ENCODE data around the gene EIF3M.

The EIF3M gene

GRCh38 chr11:32613500-32614151 is 30.0 kb downstream of the EIF3M start:
- no peak overlapping the region for H3K4me3 ChIP-seq (ENCODE audit: low read length)
- no peak for TF ChIP-seq CTCF (IDR thresholded peaks at IDR 0.05; ENCODE audit: insufficient read depth, low read depth, low read length, missing control alignments)
- no peak for DNase-seq (ENCODE audit: low read depth)

GRCh38 chr11:32615422-32615821 is 31.8 kb downstream of the EIF3M start:
- peak; percentile 15 for DNase-seq (ENCODE audit: low read depth)
- peak; percentile 7 for TF ChIP-seq CTCF (IDR thresholded peaks at IDR 0.05; ENCODE audit: insufficient read depth, low read depth, low read length, missing control alignments)
- H3K4me3 ChIP-seq (ENCODE audit: low read length) = no peak overlapping the region

GRCh38 chr11:32616903-32617302 is 33.3 kb downstream of the EIF3M start:
- no peak overlapping the region for H3K4me3 ChIP-seq (ENCODE audit: low read length)
- no peak for TF ChIP-seq CTCF (IDR thresholded peaks at IDR 0.05; ENCODE audit: insufficient read depth, low read depth, low read length, missing control alignments)
- DNase-seq (ENCODE audit: low read depth) = no peak

GRCh38 chr11:32630844-32631243 is 47.2 kb downstream of the EIF3M start:
- H3K4me3 ChIP-seq (ENCODE audit: low read length) = no peak overlapping the region
- DNase-seq (ENCODE audit: low read depth) = no peak
- no peak for TF ChIP-seq CTCF (IDR thresholded peaks at IDR 0.05; ENCODE audit: insufficient read depth, low read depth, low read length, missing control alignments)

GRCh38 chr11:32635819-32636218 is 52.2 kb downstream of the EIF3M start:
- no peak for TF ChIP-seq CTCF (IDR thresholded peaks at IDR 0.05; ENCODE audit: insufficient read depth, low read depth, low read length, missing control alignments)
- no peak overlapping the region for H3K4me3 ChIP-seq (ENCODE audit: low read length)
- no peak for DNase-seq (ENCODE audit: low read depth)

GRCh38 chr11:32641361-32641760 is 57.7 kb downstream of the EIF3M start:
- no peak for TF ChIP-seq CTCF (IDR thresholded peaks at IDR 0.05; ENCODE audit: insufficient read depth, low read depth, low read length, missing control alignments)
- no peak overlapping the region for H3K4me3 ChIP-seq (ENCODE audit: low read length)

GRCh38 chr11:32643526-32643925 is 59.9 kb downstream of the EIF3M start:
- TF ChIP-seq CTCF (IDR thresholded peaks at IDR 0.05; ENCODE audit: insufficient read depth, low read depth, low read length, missing control alignments) = no peak
- no peak overlapping the region for H3K4me3 ChIP-seq (ENCODE audit: low read length)
- peak; percentile 89 for DNase-seq (ENCODE audit: low read depth)

More at GRCh38 chr11:32641361-32641760, 57.7 kb downstream of the EIF3M start:
- DNase-seq (ENCODE audit: low read depth) = no peak

Measured in epithelial cell of esophagus (primary cell).